Measurements from ENCODE around the gene MED16.
A peak's percentile ranks its signal among the peaks of the same experiment; 100 is the strongest.
"Not testable (repeated sequence)": the region's sequence is repeated elsewhere in the genome, so short reads cannot be mapped to it uniquely, and the experiment has no call there.

The MED16 gene

DNA sequence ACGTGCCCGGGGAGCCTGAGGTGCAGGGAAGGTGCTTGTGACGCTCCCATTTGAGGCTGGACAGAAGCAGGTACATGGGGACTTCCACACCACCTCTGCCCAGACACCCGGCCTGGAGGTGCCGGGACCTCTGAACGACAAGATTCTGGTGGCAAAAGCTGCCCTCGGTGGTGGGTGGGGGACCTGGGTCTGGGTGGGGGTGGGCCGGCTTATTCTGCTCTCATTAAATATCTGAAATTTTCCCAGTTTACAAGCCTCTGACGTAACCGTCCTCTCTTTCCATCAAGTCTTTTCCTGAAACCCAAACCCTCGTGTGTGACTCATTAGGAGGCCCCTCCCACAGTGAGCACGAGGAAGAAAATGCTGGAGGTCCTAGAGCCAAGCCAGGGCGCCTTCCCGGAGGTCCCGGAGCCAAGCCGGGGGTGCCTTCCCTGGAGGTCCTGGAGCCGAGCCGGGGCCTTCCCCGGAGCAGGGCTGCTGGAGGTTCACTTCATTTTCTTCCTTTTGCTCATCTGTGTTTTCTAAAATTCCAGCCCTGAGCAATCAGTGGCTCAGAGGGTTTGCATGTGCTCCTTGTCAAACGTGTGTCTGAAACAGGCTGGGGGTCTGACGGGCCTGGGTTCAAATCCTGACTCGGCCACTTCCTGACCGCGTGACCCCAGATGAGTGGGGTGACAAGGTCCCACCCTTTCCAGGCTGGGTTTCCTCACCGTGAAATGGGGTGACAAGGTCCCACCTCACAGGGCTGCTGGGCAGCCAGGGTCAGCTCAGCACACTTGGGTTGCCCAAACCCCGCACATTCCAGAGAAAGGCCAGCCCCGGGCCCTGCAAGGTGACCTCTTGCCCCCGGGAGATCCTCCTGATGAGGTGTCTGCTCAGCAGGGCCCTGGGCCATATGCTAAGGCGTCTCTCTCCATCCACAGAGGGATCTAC is 23.5 kb downstream of the MED16 start:
- no peak for DNase-seq

DNA sequence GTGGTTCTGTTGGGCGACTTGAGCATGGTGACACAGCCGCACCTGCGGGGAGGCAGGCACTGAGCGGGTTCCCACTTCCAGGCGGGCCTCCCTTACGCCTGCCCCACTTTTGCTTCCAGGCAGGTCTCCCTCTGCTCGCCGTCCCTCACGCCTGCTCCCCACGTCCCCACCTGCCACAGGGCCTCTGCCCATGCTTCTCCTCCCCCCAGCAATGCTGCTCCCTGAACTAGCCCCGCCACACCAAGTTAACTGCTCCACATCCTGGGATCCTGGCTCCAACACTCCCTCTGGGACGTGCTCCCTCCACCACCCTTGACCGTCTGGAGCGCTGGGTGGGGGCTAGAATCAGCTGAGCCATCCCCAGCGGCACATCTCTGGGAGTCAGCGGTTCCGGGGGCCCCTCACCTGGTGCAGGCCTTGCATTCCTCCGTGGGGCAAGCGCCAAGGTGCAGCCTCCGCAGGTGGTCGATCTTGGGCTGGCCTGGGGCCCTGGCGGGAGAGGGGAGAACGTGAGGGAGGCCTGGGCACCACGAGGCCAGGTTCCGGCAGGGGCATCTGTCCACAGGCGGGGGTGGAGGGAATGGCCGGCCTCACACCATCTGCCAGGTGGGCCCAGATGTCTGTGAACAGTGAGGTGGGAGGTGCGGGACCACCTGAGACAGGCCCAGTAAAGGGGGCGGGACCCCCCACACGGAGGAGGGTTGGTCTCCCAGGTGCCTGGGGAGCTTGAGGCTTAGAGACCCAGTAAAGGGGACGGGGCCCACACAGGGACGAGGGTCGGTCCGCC is 24.3 kb downstream of the MED16 start:
- DNase-seq, result no peak

DNA sequence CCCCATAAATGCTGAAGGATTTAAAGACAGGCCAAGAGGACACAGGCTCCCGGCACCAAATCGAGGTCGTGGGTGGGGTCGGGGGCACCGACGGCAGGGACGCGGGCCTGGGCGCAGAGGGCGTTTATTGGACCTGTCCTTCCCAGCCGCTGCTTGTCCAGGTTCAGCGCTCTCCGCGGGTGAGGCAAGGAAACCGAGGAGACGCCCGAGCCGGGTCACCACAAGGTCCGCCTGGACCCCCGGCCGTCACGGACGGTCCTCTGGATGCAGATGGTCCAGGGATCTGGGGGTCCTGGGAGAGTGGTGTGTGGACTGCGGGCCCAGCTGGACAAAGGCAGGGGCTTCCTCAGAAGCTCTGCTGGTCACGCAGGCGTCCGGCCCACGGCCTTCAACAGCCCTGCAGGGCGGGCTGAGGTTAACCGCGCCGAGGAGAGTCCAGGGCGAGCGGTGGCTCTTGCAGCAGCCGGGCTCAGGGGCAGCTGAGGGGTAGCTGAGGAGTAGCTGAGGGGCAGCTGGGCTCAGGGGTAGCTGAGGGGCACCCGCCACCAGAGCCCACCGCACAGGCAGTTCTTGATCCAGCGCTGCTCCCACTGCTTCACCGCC is 25.0 kb downstream of the MED16 start:
- no peak for DNase-seq

DNA sequence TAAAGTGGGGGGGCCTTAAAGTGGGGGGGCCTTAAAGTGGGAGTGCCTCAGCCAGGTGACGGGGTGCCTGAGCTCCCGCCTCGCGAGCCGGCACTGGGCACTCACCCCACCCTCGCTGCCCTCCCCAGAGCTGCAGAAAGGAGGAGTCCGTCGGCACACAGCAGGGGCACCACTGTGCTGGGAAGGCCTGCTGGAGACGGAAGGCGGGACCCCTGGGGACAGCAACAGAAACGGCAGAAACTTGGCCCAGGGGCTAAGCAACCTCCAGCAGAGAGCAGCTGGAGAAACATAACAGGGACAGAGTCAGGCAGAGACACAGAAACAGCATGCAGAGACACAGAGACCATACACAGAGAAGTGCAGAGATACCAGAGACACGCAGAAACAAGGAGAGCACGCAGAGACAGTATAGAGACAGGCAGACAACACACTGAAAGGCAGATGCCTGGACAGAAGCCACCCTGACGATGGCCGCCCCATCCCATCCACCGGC is 25.6 kb downstream of the MED16 start:
- DNase-seq, result no peak

DNA sequence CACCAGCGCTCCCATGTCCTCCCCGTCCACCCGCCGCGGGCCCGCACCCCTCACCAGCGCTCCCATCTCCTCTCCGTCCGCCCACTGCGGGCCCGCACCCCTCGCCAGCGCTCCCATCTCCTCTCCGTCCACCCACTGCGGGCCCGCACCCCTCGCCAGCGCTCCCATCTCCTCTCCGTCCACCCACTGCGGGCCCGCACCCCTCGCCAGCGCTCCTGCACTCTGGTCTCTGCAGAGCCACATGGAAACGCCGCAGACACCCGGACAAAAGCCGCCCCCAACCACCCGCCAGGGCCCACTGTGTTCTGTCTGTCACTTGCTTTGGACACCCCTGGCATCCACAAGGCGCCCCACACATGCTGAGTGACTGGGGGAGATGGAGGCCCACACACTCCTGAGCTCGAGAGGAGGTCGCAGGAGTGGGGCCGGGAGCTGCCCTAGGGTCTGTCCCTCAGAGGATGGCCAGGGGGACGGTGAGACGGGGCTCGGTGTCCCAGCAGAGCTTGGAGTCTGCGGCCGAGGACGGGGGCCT is 26.2 kb downstream of the MED16 start:
- no peak for DNase-seq

DNA sequence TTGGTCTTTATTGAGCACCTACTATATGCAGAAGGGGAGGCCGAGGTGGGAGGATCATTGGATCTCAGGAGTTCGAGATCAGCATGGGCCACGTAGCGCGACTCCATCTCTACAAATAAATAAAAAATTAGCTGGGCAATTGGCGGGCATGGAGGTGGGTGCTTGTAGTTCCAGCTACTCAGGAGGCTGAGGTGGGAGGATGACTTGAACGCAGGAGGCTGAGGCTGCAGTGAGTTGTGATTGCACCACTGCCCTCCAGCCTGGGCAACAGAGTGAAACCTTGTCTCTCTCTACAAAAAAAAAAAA is 29.7 kb downstream of the MED16 start:
- no peak for DNase-seq

DNA sequence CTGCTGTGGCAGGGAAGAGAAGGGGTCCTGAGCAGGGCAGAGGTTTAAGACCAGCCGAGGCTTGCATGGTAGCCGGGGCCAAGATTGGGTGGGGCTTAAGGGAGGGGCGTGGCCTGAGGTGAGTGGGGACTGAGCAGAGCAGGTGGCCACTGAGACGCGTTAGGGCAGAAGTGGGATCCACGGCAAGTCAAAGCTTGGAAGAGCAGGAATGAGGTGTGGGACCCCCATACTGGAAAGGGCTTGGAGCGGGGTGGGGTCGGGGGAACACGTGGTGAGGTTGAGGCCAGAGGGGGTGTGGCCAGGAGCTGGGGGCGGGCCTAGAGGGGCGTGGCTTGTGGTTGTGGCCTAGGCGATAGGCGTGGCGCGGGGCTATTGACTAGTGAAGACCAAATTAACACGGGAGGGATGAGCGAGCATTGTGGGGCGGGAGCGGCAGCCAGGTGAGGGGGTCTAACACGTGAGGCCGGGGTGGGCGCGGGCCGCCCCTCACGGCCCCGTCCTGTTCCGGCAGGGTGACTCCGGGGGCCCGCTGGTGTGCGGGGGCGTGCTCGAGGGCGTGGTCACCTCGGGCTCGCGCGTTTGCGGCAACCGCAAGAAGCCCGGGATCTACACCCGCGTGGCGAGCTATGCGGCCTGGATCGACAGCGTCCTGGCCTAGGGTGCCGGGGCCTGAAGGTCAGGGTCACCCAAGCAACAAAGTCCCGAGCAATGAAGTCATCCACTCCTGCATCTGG is 30.2 kb downstream of the MED16 start:
- DNase-seq, result peak; percentile 81

DNA sequence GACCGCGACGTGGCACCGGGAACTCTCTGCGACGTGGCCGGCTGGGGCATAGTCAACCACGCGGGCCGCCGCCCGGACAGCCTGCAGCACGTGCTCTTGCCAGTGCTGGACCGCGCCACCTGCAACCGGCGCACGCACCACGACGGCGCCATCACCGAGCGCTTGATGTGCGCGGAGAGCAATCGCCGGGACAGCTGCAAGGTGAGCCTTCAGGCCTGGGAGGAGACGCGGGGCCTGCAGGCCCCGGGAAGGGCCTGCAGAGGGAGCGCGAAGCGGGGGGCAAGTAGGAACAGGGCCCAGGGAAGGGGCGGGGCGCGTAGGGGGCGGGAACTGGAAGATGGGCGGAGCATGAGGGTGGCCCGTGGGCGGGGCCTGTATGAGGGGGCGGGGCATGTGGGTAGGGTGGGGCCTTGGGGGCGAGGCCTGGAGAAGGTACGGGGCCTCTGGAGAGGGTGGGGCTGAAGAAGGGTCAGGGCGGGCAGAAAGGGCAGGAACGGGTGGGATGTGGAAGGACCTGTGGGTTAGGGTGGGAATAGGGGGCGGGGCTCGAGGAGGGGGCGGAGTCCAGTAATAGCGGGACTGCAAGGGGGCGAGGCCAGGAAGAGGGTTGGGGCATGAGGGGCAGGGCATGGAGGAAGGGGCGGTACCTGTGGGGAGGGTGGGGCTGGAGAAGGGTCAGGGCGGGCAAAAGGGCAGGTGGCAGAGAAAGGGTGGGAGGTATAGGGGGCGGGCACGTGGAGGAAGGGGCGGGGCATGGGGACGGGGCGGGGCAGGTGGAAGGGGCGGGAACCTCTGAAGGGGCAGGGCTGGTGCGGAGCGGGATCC is 31.0 kb downstream of the MED16 start:
- peak; percentile 57 for DNase-seq

DNA sequence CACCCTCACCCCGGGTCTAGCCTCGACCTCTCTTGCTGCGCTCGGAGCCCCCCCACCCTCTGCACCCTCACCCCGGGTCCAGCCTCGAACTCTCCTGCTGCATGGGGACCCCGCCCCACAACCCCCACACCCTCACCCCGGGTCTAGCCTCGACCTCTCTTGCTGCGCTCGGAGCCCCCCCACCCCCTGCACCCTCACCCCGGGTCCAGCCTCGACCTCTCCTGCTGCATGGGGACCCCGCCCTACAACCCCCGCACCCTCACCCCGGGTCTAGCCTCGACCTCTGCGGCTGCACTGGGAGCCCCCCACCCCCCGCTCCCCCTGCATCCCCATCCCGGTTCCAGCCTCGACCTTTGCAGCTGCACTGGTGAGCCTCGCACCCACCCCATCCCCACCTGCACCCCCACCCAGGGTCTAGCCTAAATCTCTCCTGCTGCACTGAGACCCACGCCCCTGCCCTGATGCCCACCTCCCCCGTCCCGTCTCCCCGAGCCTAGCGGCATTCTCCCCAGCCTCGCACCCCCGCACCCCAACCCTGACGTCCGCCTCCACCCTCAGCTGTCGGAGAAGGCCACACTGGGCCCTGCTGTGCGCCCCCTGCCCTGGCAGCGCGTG is 31.7 kb downstream of the MED16 start:
- no peak for DNase-seq

DNA sequence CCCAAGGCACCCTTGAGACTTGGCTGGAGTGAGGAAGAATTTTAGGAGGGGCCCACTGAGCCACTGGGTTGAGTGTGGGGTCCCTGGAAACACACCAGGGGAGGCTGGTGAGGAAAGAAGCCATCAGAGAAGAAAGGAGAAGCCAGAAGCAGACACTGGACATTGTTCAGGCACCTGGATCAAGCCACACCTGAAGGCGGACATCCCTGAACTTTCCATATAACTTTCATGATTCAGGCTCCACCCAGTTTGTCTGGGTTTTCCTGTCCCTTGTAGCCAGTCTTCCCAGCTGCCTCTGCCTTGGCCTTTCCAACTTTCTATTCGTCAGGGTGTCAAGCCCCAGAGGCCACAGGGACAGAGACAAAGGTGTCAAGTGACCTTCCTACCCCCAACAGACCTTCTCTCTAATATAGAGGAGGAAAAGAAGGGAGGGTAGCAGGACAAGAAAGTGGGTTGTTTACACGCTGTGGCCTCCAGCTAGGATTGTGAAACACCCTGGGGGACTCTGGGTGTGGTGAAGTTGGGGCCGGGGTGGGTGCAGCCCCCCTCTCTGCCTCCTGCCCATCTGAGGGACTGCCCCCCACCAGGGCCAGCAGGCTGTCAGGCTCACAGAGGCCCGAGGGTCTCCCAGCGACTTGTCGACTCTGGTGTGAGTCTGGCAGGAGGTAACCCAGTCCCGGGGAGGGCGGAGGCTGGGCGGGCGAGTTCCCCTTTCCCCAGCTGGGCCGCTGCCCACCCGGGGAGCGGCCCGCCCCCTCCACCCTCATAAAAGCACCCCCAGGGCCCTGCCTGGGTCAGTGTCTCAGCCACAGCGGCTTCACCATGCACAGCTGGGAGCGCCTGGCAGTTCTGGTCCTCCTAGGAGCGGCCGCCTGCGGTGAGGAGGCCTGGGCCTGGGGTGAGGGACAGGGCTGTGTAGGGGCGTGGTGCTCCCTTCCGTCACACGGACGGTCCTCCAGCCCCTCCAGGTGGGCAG is 33.8 kb downstream of the MED16 start, which contains the start of gene CFD:
Gene CFD, plus strand, starts transcription at position 797 of the 976 bp plus-strand sequence. Its CDS starts 26 bp downstream, at position 823.
- no peak for DNase-seq

DNA sequence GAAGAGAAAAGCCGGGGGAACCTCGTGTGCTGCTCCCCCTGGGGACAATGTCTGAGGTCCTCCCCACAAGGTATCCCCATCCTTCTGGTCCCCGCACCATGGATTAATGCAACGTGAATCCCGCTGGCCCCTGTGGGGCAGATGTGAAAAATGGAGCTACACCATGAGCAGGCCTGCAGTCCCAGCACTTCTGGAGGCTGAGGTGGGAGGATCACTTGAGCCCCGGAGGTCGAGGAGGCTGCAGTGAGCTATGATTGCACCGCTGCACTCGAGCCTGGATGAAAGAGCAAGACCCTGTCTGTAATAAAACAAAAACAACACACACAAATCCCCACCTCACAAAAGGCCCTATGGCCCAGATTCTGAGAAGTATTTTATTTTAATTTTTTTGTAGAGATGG is 34.7 kb downstream of the MED16 start:
- no peak for DNase-seq

DNA sequence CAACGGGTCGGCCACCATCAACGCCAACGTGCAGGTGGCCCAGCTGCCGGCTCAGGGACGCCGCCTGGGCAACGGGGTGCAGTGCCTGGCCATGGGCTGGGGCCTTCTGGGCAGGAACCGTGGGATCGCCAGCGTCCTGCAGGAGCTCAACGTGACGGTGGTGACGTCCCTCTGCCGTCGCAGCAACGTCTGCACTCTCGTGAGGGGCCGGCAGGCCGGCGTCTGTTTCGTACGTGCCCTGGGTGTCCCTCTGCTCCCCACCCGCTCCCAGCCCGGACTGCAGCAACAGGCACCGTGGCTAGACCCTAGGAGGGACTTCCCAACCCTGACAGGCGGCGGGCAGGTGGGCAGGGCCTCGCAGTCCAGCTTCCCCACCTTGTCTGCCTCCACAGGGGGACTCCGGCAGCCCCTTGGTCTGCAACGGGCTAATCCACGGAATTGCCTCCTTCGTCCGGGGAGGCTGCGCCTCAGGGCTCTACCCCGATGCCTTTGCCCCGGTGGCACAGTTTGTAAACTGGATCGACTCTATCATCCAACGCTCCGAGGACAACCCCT is 37.3 kb downstream of the MED16 start:
- DNase-seq, result no peak

DNA sequence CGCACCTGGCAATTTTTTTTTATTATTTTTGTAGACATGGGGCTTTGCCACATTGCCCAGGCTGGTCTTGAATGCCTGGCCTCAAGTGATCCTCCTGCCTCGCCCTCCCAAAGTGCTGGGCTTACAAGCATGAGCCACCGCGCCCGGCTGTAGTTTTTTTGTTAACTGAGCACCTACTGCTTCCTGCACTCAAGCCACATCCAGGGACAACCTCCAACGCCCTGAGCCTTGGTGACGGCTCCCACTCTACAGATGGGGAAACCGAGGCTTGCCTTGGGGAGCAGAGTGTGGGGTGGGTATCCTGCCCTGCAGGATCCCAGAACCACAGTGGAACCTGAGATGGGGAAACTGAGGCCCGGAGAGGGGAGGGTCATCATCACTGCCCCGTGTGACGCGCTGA is 37.8 kb downstream of the MED16 start:
- no peak for DNase-seq

DNA sequence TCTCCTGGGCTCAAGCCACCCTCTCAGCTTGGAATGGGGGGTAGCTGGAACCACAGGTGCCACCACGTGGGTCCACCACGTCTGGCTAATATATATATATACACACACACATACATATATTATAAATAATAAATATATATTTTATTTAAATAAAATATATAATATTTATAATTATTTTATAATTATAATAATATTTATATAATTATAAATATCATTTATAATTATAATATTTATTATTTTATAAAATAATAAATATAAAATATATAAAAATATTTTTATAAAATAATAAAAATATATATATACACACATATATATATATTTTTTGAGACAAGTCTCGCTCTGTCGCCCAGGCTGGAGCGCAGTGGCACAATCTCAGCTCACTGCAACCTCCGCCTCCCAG is 38.4 kb downstream of the MED16 start:
- DNase-seq, result no peak

DNA sequence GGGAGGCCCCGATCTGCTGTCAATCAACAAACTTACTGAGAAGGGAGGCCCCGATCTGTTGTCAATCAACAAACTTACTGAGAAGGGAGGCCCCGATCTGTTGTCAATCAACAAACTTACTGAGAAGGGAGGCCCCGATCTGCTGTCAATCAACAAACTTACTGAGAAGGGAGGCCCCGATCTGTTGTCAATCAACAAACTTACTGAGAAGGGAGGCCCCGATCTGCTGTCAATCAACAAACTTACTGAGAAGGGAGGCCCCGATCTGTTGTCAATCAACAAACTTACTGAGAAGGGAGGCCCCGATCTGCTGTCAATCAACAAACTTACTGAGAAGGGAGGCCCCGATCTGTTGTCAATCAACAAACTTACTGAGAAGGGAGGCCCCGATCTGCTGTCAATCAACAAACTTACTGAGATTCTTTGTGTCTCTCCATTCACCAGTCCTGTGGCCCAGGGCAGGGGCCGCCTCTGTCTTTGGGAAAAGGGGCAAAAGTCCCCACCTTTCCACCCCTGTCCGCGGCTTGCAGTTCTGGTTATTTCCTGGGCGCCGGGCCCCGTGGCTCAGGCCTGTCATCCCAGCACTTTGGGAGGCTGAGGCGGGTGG is 39.3 kb downstream of the MED16 start:
- DNase-seq, result not testable (repeated sequence)

DNA sequence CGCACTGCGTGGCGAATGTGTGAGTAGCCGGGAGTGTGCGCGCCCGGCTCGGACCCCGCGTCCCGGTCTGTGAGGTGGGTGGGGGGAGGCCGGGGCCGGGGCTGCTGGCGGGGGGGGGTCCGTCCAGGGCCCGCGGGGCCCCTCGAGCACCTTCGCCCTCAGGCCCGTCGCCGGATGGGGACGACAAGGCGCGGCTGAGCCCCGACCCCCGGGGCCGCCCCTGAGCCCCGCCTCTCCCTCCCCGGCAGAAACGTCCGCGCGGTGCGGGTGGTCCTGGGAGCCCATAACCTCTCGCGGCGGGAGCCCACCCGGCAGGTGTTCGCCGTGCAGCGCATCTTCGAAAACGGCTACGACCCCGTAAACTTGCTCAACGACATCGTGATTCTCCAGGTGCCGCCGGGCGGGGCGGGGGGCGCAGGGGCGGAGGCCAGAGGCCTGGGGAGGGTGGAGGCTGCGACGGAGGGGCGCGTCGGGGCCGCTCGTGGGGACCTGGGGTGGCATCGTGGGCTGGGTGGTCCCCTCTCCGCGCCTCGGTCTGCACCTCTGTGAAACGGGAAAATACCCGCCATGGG is 39.9 kb downstream of the MED16 start:
- DNase-seq, result no peak

DNA sequence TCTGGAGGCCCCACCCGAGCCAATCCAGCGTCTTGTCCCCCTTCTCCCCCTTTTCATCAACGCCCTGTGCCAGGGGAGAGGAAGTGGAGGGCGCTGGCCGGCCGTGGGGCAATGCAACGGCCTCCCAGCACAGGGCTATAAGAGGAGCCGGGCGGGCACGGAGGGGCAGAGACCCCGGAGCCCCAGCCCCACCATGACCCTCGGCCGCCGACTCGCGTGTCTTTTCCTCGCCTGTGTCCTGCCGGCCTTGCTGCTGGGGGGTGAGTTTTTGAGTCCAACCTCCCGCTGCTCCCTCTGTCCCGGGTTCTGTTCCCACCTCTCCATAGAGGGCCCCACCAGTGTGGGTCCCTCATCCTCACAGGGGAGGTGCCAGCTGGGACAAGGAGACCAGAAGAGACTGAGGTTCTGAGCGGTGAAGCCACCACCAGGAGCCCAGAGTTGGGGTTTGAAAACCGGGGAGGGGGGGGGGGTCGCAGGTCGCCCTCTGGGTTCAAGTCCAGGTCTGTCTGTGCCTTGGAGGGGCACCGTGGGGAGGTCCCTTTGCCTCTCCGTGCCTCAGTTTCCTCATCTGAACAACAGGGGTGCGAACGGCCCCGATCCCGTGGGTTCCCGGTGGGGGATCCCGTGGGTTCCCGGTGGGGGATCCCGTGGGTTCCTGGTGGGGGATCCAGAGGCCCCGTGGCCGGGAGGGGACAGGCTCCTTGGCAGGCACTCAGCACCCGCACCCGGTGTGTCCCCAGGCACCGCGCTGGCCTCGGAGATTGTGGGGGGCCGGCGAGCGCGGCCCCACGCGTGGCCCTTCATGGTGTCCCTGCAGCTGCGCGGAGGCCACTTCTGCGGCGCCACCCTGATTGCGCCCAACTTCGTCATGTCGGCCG is 40.6 kb downstream of the MED16 start, which contains the start of gene ELANE:
Gene ELANE, plus strand, starts transcription at position 168 of the 878 bp plus-strand sequence. Its CDS starts 26 bp downstream, at position 194.
- no peak for DNase-seq

DNA sequence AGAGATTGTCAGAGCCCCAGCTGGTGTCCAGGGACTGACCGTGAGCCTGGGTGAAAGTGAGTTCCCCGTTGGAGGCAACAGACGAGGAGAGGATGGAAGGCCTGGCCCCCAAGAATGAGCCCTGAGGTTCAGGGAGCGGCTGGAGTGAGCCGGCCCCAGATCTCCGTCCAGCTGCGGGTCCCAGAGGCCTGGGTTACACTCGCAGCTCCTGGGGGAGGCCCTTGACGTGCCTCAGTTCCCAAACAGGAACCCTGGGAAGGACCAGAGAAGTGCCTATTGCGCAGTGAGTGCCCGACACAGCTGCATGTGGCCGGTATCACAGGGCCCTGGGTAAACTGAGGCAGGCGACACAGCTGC is 42.0 kb downstream of the MED16 start:
- DNase-seq, result no peak

Measured in activated CD4-positive, CD25-positive, alpha-beta regulatory T cell treated with anti-CD3 and anti-CD28 coated beads, Interleukin-2, amount 50 U/mL, for 72 hours (primary cell).